Esophagus muscularis mucosa (tissue), 3 donors: ENCODE results near the gene TTYH3.

Source experiments
- CTCF ChIP-seq, 3 experiments: fragments of 200-600 bp in 2 of 3; fragments of 450-650 bp in 1 of 3; sonication (generic) in 2 of 3; IDR thresholded peaks; one replicate each; pipeline ENCODE4 v1.5.1; 2017 to 2019; ENCODE audit warnings: antibody characterized with exemption in 3 of 3, mild to moderate bottlenecking in 2 of 3, moderate library complexity in 1 of 3
- POLR2A ChIP-seq: fragments of 450-650 bp; IDR thresholded peaks from one replicate; pipeline ENCODE4 v1.6.1; 2017; ENCODE audit warnings: antibody characterized with exemption, moderate library complexity, mild to moderate bottlenecking, low read depth
- POLR2AphosphoS5 ChIP-seq, 2 donors: sonication (generic); formaldehyde crosslinking; IDR thresholded peaks; one replicate each; pipeline ENCODE4 v1.6.1; 2017; ENCODE audit warnings: antibody characterized with exemption in 2 of 2

GRCh38 chr7:2651336-2651735, 19.6 kb downstream of the TTYH3 start:
- no peak for TF ChIP-seq CTCF (IDR thresholded peaks at IDR 0.05)
- TF ChIP-seq POLR2AphosphoS5 (IDR thresholded peaks at IDR 0.05), result no peak
- no peak for TF ChIP-seq POLR2A
